HG02759 (cell line): ENCODE measurements around the gene TMEM259.

Experiments
- ATAC-seq: cut with Tn5 transposase; IDR thresholded peaks from one replicate; pipeline ENCODE4 v1.9.1; 2021; ENCODE audit warnings: mild to moderate bottlenecking, moderate library complexity; ENCODE audit not compliant: unreplicated experiment

The TMEM259 gene

DNA sequence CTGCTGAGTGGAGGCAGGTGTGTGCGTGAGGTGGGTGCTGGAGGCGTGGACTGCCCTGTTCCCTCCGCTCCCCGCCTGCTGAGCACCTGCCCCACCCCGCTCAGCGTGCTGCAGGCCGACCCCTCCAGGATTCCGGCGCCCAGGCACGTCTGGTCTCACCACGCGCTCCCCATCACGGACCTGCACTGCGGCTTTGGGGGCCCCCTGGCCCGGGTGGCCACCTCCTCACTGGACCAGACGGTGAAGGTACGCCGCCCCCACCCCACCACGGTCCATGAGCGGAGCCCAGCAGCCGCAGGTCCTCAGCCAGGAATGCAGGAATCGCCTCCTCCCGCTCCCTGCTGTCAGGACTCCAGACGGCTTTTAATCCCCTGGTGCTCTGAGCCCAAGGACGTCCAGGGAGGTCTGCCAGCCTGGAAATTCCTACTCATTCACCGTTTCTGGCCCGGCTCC is 30.8 kb downstream of the TMEM259 start:
- no peak for ATAC-seq

- no peak for ATAC-seq
These were observed 31.4 kb downstream of the TMEM259 start for GRCh38 chr19:989381-990081.

- ATAC-seq = no peak
These were observed 32.4 kb downstream of the TMEM259 start for GRCh38 chr19:988510-988909.

GRCh38 chr19:988081-988480 is 32.8 kb downstream of the TMEM259 start:
- no peak for ATAC-seq

DNA sequence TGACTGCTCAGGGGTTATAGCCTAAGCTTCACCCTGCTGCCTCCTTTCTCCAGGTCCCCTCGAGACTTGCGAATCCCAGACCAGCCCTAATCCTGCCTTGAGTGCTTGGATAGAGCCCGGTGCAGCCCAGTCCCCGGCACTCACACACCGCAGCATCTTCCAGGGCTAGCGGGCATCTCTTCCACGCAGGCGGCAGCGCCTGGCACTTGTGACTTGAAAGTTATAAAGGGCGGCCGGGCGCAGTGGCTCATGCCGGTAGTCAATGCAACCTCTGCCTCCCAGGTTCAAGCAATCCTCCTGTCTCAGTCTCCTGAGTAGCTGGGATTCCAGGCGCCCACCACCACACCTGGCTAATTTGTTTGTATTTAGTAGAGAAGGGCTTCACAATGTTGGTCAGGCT is 34.8 kb downstream of the TMEM259 start:
- no peak for ATAC-seq

- ATAC-seq = peak; percentile 89
These were observed 36.6 kb downstream of the TMEM259 start, which contains the start of gene WDR18 for GRCh38 chr19:984165-984967. Gene WDR18 (plus strand): TSS chr19:984345. CDS start chr19:984354, 9 bp downstream.

GRCh38 chr19:982567-983170 is 38.3 kb downstream of the TMEM259 start:
- peak; percentile 70 for ATAC-seq

- no peak for ATAC-seq
These were observed 40.6 kb downstream of the TMEM259 start for GRCh38 chr19:980133-980998.

GRCh38 chr19:979318-979741 is 41.6 kb downstream of the TMEM259 start:
- ATAC-seq = no peak

DNA sequence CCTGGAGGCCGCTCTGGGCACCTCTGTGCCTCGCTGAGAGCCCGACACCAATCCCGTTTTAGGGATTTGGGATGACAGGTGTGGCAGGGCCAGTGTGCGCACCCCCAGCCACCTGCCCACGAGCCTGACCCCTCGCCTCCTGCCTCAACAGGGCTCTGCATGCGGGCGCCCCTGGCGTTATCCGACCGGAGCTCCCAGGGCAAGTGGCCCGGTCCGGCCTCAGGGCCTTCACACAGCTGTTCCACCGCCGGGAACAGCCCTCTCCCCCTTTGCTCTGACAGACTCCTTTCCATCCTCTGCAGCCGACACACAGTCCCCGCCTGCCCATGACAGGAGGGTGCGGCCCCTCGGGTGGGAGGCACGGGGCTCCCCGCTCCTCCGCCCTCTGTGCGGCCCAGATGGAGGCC is 43.9 kb downstream of the TMEM259 start:
- ATAC-seq = no peak

DNA sequence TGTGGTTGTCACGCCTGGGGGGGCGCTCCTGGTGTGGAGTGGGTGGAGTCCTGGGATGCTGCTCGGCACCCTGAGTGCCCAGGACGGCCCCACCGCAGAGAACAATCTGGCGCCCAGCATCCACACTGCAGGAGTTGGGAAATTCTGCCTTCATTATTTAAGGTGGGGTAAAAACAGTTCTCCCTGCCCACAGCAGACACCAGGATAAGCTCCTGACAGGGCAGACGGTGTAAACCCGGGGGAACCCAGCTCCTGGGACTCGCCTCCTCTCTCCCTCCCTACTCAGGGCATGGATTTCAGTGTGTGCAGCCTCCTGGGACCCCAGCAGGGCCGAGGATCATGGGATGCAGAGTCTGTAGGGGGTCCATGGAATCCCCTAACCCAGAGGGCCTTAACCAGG is 44.4 kb downstream of the TMEM259 start:
- ATAC-seq = no peak

DNA sequence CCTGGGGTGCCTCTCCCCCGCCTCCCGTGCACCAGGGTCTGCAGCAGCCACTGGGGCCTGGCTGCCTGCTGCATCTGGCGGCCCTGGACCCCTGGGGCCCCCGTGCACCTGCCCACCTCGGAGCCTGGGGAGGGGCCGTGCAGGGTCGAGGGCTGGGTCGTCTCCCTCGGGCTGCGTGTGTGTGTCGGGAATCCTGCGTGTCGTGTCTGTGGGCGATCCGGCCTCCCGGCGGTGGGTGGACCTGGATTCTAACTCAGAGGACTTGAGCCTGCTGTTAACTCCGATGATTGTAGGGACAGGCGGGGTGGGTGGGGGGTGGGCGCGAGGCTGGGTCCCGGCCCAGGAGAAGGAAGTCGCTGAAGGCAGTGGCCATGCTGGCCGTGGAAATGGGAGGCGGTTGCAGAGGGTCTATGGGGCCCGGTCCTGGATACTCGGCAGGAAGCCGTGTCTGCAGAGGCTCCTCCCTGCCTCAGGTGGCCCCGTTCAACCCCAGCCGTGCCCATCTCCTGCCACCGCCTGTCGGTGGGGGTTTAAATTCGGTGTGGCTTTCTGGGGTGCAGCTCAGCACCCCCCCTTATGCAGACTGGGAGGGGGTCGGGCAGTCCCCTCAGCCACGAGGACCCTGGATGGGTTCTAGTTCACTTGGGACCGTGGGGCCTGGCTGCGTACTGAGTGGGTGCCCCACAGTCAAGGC is 46.2 kb downstream of the TMEM259 start:
- no peak for ATAC-seq

DNA sequence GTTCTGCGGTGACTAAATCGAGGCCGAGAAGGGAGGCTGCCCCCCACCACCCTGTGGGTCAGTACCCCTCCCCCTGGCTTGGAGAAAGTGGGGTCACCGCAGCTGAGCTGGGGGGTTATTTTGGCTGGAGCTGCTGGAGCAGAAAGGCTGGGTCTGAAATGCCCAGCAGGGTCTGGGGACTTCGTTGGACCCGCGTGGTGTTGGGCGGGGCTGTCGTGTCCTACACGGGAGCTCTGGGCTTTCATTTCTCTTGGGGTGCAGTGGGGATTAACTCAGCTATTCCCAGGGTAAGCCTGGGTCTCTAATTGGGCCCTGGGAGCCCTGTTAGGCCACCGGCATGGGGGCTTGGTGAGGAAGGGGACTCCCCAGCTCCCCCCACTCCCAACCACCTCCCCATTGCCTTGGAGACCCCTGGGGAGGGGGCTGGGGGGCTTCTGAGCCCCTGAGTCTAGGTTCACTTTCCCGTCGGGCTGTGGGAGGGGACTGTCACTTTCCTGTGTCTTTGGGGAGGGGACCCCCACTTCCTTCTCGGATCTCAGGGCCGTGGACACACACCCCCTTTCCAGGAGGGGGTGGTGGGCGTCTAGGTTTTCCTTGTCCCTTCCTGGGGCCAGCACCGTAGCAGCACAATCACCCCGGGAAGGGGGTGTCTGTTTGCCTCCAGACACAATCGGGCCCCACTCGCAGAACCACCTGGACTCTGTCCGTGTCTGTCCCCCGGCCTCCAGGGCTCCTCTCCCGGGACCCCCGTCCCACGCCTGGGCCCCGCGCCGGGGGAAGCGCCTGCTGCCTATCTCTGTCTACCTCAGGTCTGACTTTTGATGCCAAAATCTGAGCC is 47.0 kb downstream of the TMEM259 start:
- no peak for ATAC-seq

GRCh38 chr19:972281-972680 is 48.6 kb downstream of the TMEM259 start:
- ATAC-seq = no peak

GRCh38 chr19:971795-972194 is 49.1 kb downstream of the TMEM259 start:
- ATAC-seq = no peak

DNA sequence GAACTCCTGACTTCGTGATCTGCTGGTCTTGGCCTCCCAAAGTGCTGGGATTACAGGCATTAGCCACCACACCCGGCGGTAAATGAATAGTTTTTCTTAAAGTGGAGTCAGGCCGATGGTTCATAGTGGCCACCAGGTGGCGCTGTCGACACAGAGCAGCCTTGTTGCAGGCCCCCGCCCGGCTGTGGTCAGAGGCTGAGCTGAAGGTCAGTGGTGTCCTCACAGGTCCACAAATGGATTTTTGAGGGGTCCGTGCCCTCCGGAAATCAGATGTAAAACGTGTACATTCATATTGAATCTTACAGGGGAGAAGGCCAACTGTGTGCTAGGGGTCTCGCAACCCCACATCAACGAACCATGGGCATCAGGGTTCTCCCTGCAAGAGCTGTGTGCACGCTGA is 50.2 kb downstream of the TMEM259 start:
- ATAC-seq = no peak

GRCh38 chr19:966485-967088 is 54.3 kb downstream of the TMEM259 start:
- no peak for ATAC-seq

DNA sequence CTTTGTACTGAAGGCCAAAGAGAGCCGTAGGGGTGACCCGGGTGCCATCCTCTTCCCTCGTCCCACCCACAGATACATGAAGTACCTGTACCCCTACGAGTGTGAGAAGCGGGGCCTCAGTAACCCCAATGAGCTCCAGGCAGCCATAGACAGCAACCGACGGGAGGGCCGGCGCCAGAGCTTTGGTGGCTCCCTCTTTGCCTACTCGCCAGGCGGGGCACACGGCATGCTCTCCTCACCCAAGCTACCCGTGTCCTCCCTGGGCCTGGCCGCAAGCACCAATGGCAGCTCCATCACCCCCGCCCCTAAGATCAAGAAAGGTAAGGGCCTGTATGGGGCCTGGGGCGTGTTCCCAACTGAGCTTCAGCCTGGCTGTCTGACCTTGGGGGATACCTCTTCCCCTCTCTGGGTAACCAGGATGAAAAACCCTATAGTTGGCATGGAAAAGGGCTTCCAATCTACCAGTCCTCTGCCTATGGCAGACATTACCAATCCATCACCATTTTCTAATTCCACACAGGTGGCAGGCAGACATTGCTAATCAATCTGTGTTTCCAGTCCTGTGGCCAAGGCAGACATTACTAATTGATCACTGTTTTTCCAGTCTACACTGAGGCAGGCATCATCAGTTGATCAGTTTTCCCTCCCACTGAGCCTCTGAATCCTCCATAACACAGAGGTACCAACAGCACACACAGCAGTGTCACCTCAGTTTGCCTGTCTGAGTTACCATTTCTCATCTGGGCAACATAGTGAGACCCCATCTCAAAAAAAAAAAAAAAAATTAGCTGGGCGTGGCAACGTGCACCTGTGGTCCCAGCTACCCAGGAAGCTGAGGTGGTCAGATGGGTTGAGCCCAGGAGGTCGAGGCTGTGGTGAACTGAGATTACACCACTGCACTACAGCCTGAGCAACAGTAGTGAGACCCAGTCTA is 55.9 kb downstream of the TMEM259 start:
- no peak for ATAC-seq
